Thoracic aorta (tissue), 2 donors: ENCODE results near the gene NLN. TPM values are rescaled to one million over a fixed set of nuclear protein-coding genes. Genes with fewer than 3 reads are reported as not detected.

Experiments used
- ATAC-seq: fragments of 150-250 bp; one replicate; pipeline ENCODE4 v1.8.0; 2017; ENCODE audit warnings: low read depth; ENCODE audit not compliant: insufficient number of reproducible peaks, low FRiP score
- DNase-seq: peaks from one replicate; pipeline ENCODE4 v3.0.0-alpha.2; 2020; ENCODE audit warnings: low spot score
- H3K27ac ChIP-seq, 2 donors: fragments of 200-600 bp; sonication (generic); 1 replicate in 1 of 2; 2 replicates in 1 of 2; pipeline ENCODE4 v1.5.1; 2016; ENCODE audit warnings: mild to moderate bottlenecking in 2 of 2, moderate library complexity in 2 of 2
- H3K27me3 ChIP-seq: fragments of 200-600 bp; sonication (generic); replicated peaks from 2 replicates; pipeline ENCODE4 v1.6.0; 2016; ENCODE audit warnings: mild to moderate bottlenecking; ENCODE audit not compliant: insufficient read depth
- H3K36me3 ChIP-seq: fragments of 200-600 bp; sonication (generic); one replicate; pipeline ENCODE4 v1.5.1; 2016
- H3K4me1 ChIP-seq, 2 donors: fragments of 200-600 bp; sonication (generic); 1 replicate in 1 of 2; 2 replicates in 1 of 2; pipeline versions ENCODE4 v1.5.1 to v1.6.0; 2016; ENCODE audit warnings: low read depth in 2 of 2, mild to moderate bottlenecking in 1 of 2; ENCODE audit not compliant: control insufficient read depth in 1 of 2
- H3K4me3 ChIP-seq: fragments of 200-600 bp; sonication (generic); 2 replicates; pipeline ENCODE4 v1.5.1; 2016; ENCODE audit warnings: mild to moderate bottlenecking
- H3K9me3 ChIP-seq: fragments of 200-600 bp; sonication (generic); 2 replicates; pipeline ENCODE4 v1.5.1; 2016
- total RNA-seq, 2 donors: library from RNA; depleted of rRNA; stranded (reverse); fragments of >200 nt; gene quantifications; one replicate each; pipeline versions ENCODE4 v1.1.0 to v1.2.3, GENCODE V29; 2016
- TF ChIP-seq, protein P1 (sequence below): fragments of 200-600 bp; sonication (generic); IDR thresholded peaks from one replicate; pipeline ENCODE4 v1.5.1; 2019; ENCODE audit warnings: antibody characterized with exemption

The NLN gene
- total RNA-seq, 2 donors from 2014 or later = 6.8 to 24.1 TPM

DNA sequence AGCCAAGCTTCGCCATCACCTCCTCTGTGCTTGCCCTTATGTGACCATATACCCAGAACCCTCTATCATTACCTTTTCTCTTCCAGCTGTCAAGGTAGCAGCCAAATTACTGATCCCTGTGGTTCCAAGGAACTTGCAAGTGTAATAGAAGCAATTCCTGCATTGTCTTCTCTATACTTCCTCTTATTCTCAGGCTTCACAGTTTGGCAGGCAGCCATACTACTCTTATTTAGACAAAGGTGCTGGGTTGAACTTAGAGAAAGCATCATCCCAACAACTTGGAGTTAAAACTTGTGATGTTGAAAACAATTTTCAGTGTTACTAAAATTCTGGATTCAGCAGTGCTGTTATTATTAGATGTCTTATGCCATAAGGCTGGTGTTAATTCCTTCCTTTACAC lies 93.2 kb downstream of the NLN start:
- no peaks in the 10 kb centered on the region for H3K27me3 ChIP-seq
- H3K9me3 ChIP-seq = no peaks in the 10 kb centered on the region
- TF ChIP-seq, protein P1, sequence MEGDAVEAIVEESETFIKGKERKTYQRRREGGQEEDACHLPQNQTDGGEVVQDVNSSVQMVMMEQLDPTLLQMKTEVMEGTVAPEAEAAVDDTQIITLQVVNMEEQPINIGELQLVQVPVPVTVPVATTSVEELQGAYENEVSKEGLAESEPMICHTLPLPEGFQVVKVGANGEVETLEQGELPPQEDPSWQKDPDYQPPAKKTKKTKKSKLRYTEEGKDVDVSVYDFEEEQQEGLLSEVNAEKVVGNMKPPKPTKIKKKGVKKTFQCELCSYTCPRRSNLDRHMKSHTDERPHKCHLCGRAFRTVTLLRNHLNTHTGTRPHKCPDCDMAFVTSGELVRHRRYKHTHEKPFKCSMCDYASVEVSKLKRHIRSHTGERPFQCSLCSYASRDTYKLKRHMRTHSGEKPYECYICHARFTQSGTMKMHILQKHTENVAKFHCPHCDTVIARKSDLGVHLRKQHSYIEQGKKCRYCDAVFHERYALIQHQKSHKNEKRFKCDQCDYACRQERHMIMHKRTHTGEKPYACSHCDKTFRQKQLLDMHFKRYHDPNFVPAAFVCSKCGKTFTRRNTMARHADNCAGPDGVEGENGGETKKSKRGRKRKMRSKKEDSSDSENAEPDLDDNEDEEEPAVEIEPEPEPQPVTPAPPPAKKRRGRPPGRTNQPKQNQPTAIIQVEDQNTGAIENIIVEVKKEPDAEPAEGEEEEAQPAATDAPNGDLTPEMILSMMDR = no peak
- ATAC-seq = no peak
- no peak for DNase-seq
- H3K4me1 ChIP-seq = peaks cover under 1 to 10% of the 10 kb centered on the region in 2 donors
- H3K4me3 ChIP-seq = no peak overlapping the region
- no peak overlapping the region for H3K27ac ChIP-seq
- no peaks in the 10 kb centered on the region for H3K36me3 ChIP-seq

GRCh38 chr5:65816729-65817128 lies 94.7 kb downstream of the NLN start:
- Histone ChIP-seq H3K27ac (no peak overlapping the region), H3K4me3 (no peak overlapping the region), H3K9me3 (no peaks in the 10 kb centered on the region), H3K36me3 (no peaks in the 10 kb centered on the region), H3K4me1 (no peaks in the 10 kb centered on the region), H3K27me3 (no peaks in the 10 kb centered on the region)
- ATAC-seq (no peak), DNase-seq (no peak)
- TF ChIP-seq, protein P1 = no peak

- no peaks in the 10 kb centered on the region for H3K4me1 ChIP-seq
These were observed 95.9 kb downstream of the NLN start for GRCh38 chr5:65817931-65818330.

GRCh38 chr5:65818592-65818991 lies 96.6 kb downstream of the NLN start:
- H3K4me1 ChIP-seq = no peaks in the 10 kb centered on the region
- DNase-seq (no peak), ATAC-seq (no peak)
- no peaks in the 10 kb centered on the region for H3K27me3 ChIP-seq
- H3K4me3 ChIP-seq = no peak overlapping the region
- no peaks in the 10 kb centered on the region for H3K9me3 ChIP-seq
- no peaks in the 10 kb centered on the region for H3K36me3 ChIP-seq
- H3K27ac ChIP-seq = no peak overlapping the region
- TF ChIP-seq, protein P1 = no peak

More at GRCh38 chr5:65817931-65818330, 95.9 kb downstream of the NLN start:
- H3K27me3 ChIP-seq = no peaks in the 10 kb centered on the region
- no peak for DNase-seq
- H3K27ac ChIP-seq = no peak overlapping the region
- no peak overlapping the region for H3K4me3 ChIP-seq
- TF ChIP-seq, protein P1 = no peak
- H3K9me3 ChIP-seq = no peaks in the 10 kb centered on the region
- no peak for ATAC-seq
- no peaks in the 10 kb centered on the region for H3K36me3 ChIP-seq

GRCh38 chr5:65819215-65819904 lies 97.4 kb downstream of the NLN start:
- no peak overlapping the region for H3K27ac ChIP-seq
- H3K9me3 ChIP-seq = no peaks in the 10 kb centered on the region
- DNase-seq (no peak), ATAC-seq (no peak)
- TF ChIP-seq, protein P1 = no peak
- H3K36me3 ChIP-seq = no peaks in the 10 kb centered on the region
- no peaks in the 10 kb centered on the region for H3K4me1 ChIP-seq
- H3K27me3 ChIP-seq = no peaks in the 10 kb centered on the region
- no peak overlapping the region for H3K4me3 ChIP-seq
